H1 (cell line): ENCODE results near the gene CHCHD3. TPM values are rescaled to one million over a fixed set of nuclear protein-coding genes. Genes with fewer than 3 reads are reported as not detected.

Source experiments
- CTCF ChIA-PET: fragments of 300-600 bp; sonication (Branson Sonifier 250); formaldehyde crosslinking; loops from one replicate; lab custom pipeline; 2021; ENCODE audit not compliant: partially characterized antibody; lab: Charles Lee
- POLR2A ChIA-PET: fragments of 300-600 bp; sonication (Branson Sonifier 250); formaldehyde crosslinking; loops from one replicate; lab custom pipeline; 2021; ENCODE audit warnings: inconsistent platforms; ENCODE audit not compliant: partially characterized antibody; lab: Charles Lee
- DNase-seq, 2 experiments: peaks; one replicate each; pipeline versions ENCODE4 v3.0.0 to v3.0.0-alpha.2; 2010 to 2022; ENCODE audit warnings: low spot score in 2 of 2, low read depth in 1 of 2, mixed read lengths in 1 of 2
- FAIRE-seq: peaks from 2 replicates; lab custom pipeline; 2011; peaks lifted over from hg19 to GRCh38; lab: Jason Lieb, UNC
- H2AFZ ChIP-seq: 2 replicates; pipeline ENCODE4 v1.8.1; 2012; ENCODE audit warnings: low read length, inconsistent platforms
- H2AK5ac ChIP-seq: 2 replicates; pipeline ENCODE4 v1.6.1; 2013; ENCODE audit warnings: low read depth, low read length
- H2BK120ac ChIP-seq: replicated peaks from 2 replicates; pipeline ENCODE3; 2013; ENCODE audit warnings: low read depth, low read length, inconsistent platforms
- H2BK12ac ChIP-seq: 2 replicates; pipeline ENCODE4 v1.6.1; 2013; ENCODE audit warnings: low read depth, low read length
- H2BK15ac ChIP-seq: 2 replicates; pipeline ENCODE4 v1.6.1; 2013; ENCODE audit warnings: low read length
- H2BK20ac ChIP-seq: 2 replicates; pipeline ENCODE4 v1.6.1; 2013; ENCODE audit warnings: low read length
- H2BK5ac ChIP-seq: 2 replicates; pipeline ENCODE4 v1.6.1; 2013; ENCODE audit warnings: low read depth, low read length
- H3K14ac ChIP-seq: 2 replicates; pipeline ENCODE4 v1.6.1; 2013; ENCODE audit warnings: inconsistent platforms; ENCODE audit not compliant: insufficient read length
- H3K18ac ChIP-seq: 2 replicates; pipeline ENCODE4 v1.6.1; 2013; ENCODE audit warnings: low read length; ENCODE audit errors: extremely low read depth
- H3K23ac ChIP-seq: 2 replicates; pipeline ENCODE4 v1.6.1; 2013; ENCODE audit warnings: inconsistent platforms; ENCODE audit not compliant: insufficient read length
- H3K23me2 ChIP-seq: 2 replicates; pipeline ENCODE4 v1.6.1; 2013; ENCODE audit warnings: low read depth, low read length
- H3K27ac ChIP-seq: 2 replicates; pipeline ENCODE4 v1.6.1; 2011; ENCODE audit warnings: low read depth, low read length, inconsistent platforms
- H3K27me3 ChIP-seq, 4 experiments: replicated peaks in 1 of 4; 1 replicate in 1 of 4; 2 replicates in 3 of 4; pipeline versions ENCODE4 v1.6.1 to v1.8.1; 2011 to 2013; ENCODE audit warnings: low read length in 3 of 4, mild to moderate bottlenecking in 3 of 4, inconsistent platforms in 2 of 4, mixed read lengths in 2 of 4, moderate library complexity in 1 of 4; ENCODE audit not compliant: control insufficient read depth in 3 of 4, insufficient read depth in 3 of 4; ENCODE audit errors: extremely low read depth in 1 of 4
- H3K36me3 ChIP-seq, 4 experiments: 2 replicates each; pipeline versions ENCODE4 v1.6.1 to v1.8.1; 2011 to 2013; ENCODE audit warnings: mild to moderate bottlenecking in 4 of 4, low read length in 3 of 4, moderate library complexity in 2 of 4, control low read depth in 1 of 4, inconsistent platforms in 1 of 4; ENCODE audit not compliant: insufficient read depth in 4 of 4, control insufficient read depth in 2 of 4
- H3K4ac ChIP-seq: replicated peaks from 2 replicates; pipeline ENCODE3; 2013; ENCODE audit warnings: low read length, low read depth, mixed read lengths, inconsistent platforms; ENCODE audit not compliant: insufficient read length
- H3K4me1 ChIP-seq, 4 experiments: replicated peaks in 1 of 4; 1 replicate in 1 of 4; 2 replicates in 3 of 4; pipeline versions ENCODE4 v1.6.1 to v1.8.1; 2011 to 2013; ENCODE audit warnings: low read length in 3 of 4, inconsistent platforms in 2 of 4, mixed read lengths in 1 of 4; ENCODE audit not compliant: insufficient read depth in 4 of 4, control insufficient read depth in 3 of 4
- H3K4me2 ChIP-seq, 2 experiments: 2 replicates each; pipeline versions ENCODE4 v1.6.1 to v1.8.1; 2011 to 2013; ENCODE audit warnings: low read depth in 2 of 2, low read length in 2 of 2, control low read depth in 1 of 2, inconsistent platforms in 1 of 2, mild to moderate bottlenecking in 1 of 2; ENCODE audit not compliant: insufficient read depth in 1 of 2
- H3K4me3 ChIP-seq, 4 experiments: fragments of 200-600, 300-600 bp in 1 of 4; sonication (generic), shearing (Covaris generic), sonication (Bioruptor Twin) in 1 of 4; 2 replicates each; pipeline versions ENCODE4 v1.5.1 to v1.8.1; 2011 to 2016; ENCODE audit warnings: low read length in 4 of 4, low read depth in 3 of 4, control low read depth in 2 of 4, inconsistent platforms in 2 of 4, mild to moderate bottlenecking in 2 of 4, mixed read lengths in 1 of 4, moderate library complexity in 1 of 4; ENCODE audit not compliant: insufficient read depth in 2 of 4; ENCODE audit errors: extremely low read depth in 1 of 4
- H3K56ac ChIP-seq: replicated peaks from 2 replicates; pipeline ENCODE3; 2013; ENCODE audit warnings: low read depth, mild to moderate bottlenecking, mixed read lengths, low read length, inconsistent platforms; ENCODE audit not compliant: insufficient read length
- H3K79me1 ChIP-seq: 2 replicates; pipeline ENCODE4 v1.6.1; 2013; ENCODE audit warnings: low read depth, low read length, control low read depth
- H3K79me2 ChIP-seq, 2 experiments: 2 replicates each; pipeline versions ENCODE4 v1.6.1 to v1.8.1; 2012 to 2013; ENCODE audit warnings: low read length in 2 of 2, mild to moderate bottlenecking in 2 of 2, inconsistent platforms in 1 of 2; ENCODE audit not compliant: insufficient read depth in 2 of 2, control insufficient read depth in 1 of 2
- H3K9ac ChIP-seq, 4 experiments: replicated peaks in 1 of 4; 1 replicate in 1 of 4; 2 replicates in 3 of 4; pipeline versions ENCODE4 v1.6.1 to v1.8.1; 2011 to 2013; ENCODE audit warnings: low read depth in 3 of 4, low read length in 3 of 4, control low read depth in 2 of 4, mild to moderate bottlenecking in 2 of 4, moderate library complexity in 2 of 4, inconsistent platforms in 1 of 4; ENCODE audit errors: extremely low read depth in 1 of 4
- H3K9me3 ChIP-seq, 2 experiments: 2 replicates each; pipeline versions ENCODE4 v1.6.1 to v1.8.1; 2012 to 2013; ENCODE audit warnings: mild to moderate bottlenecking in 2 of 2, moderate library complexity in 2 of 2, control low read depth in 1 of 2, inconsistent platforms in 1 of 2, low read depth in 1 of 2, low read length in 1 of 2, mixed read lengths in 1 of 2; ENCODE audit not compliant: insufficient read depth in 2 of 2
- H4K20me1 ChIP-seq, 2 experiments: replicated peaks in 1 of 2; 2 replicates each; pipeline versions ENCODE3 to v1.8.1; 2011 to 2013; ENCODE audit warnings: inconsistent platforms in 2 of 2, low read length in 2 of 2, mild to moderate bottlenecking in 1 of 2; ENCODE audit not compliant: insufficient read depth in 2 of 2, control insufficient read depth in 1 of 2
- H4K5ac ChIP-seq: 2 replicates; pipeline ENCODE4 v1.6.1; 2013; ENCODE audit warnings: low read length, low read depth, mixed read lengths, inconsistent platforms; ENCODE audit not compliant: insufficient read length
- H4K8ac ChIP-seq: 2 replicates; pipeline ENCODE4 v1.8.0; 2013; ENCODE audit warnings: mild to moderate bottlenecking, moderate library complexity, low read length, inconsistent platforms; ENCODE audit not compliant: insufficient read depth; ENCODE audit errors: extremely low read depth
- H4K91ac ChIP-seq: replicated peaks from 2 replicates; pipeline ENCODE3; 2013; ENCODE audit warnings: low read length, mixed read lengths, inconsistent platforms; ENCODE audit not compliant: insufficient read length
- ASH2L ChIP-seq: fragments of 200-600, 300-600 bp; sonication (generic); IDR thresholded peaks from one replicate; pipeline ENCODE4 v1.7.1; 2017; ENCODE audit warnings: low read length
- BACH1 ChIP-seq: IDR thresholded peaks from 2 replicates; pipeline ENCODE4 v1.6.1; 2012; ENCODE audit warnings: low read length, improper control_type of control experiment
- CBX5 ChIP-seq: fragments of 300-800, 300-1000 bp; sonication (generic); IDR thresholded peaks from 2 replicates; pipeline ENCODE4 v1.7.1; 2016; ENCODE audit warnings: antibody characterized with exemption, low read length, low read depth
- CTCF ChIP-seq, 3 experiments: IDR thresholded peaks; 1 replicate in 2 of 3; 2 replicates in 1 of 3; pipeline versions ENCODE4 v1.5.1 to v1.6.1; 2011; ENCODE audit warnings: low read length in 3 of 3, mild to moderate bottlenecking in 3 of 3, inconsistent platforms in 2 of 3, low read depth in 1 of 3, moderate library complexity in 1 of 3; ENCODE audit not compliant: insufficient read depth in 1 of 3; ENCODE audit errors: control extremely low read depth in 1 of 3
- E2F6 ChIP-seq: IDR thresholded peaks from 2 replicates; pipeline ENCODE4 v1.6.1; 2012; ENCODE audit warnings: inconsistent platforms
- POU5F1 ChIP-seq: IDR thresholded peaks from 2 replicates; pipeline ENCODE4 v1.6.1; 2011; ENCODE audit warnings: low read depth, mild to moderate bottlenecking, low read length, moderate library complexity
- SIX5 ChIP-seq: IDR thresholded peaks from 2 replicates; pipeline ENCODE4 v1.6.1; 2011; ENCODE audit warnings: mild to moderate bottlenecking, low read depth, low read length
- YY1 ChIP-seq: IDR thresholded peaks from 2 replicates; pipeline ENCODE4 v1.6.1; 2011; ENCODE audit warnings: low read depth, mild to moderate bottlenecking, low read length
- WGBS, 2 experiments: shearing (Covaris generic) in 1 of 2; methylation state at CpG; one replicate each; pipeline versions ENCODE4 v1.1.6 to v1.1.7; 2013 to 2015; ENCODE audit warnings: low lambda C conversion rate in 2 of 2, mixed read lengths in 2 of 2, inconsistent platforms in 1 of 2, low coverage in 1 of 2, missing lambda C conversion rate in 1 of 2; ENCODE audit not compliant: insufficient replicate concordance in 2 of 2, insufficient coverage in 1 of 2, insufficient read length in 1 of 2; ENCODE audit errors: extremely low coverage in 1 of 2, missing lambda C conversion rate in 1 of 2; 5-methylcytosine and 5-hydroxymethylcytosine counted together
- polyA plus RNA-seq, 7 experiments: library from polyadenylated mRNA; depleted of rRNA in 3 of 7; stranded (reverse) in 5 of 7; unstranded in 2 of 7; fragments of >200 nt in 5 of 7; fragments of 200-250 nt in 2 of 7; gene quantifications; 1 replicate in 5 of 7; 2 replicates in 1 of 7; 4 replicates in 1 of 7; pipeline versions ENCODE4 v1.2.1 to v1.2.3, GENCODE V29; 2011 to 2013; ENCODE audit warnings: missing spikeins in 2 of 7, mixed read lengths in 2 of 7
- total RNA-seq: library from RNA; stranded (reverse); fragmentation: NEBNext Ultra II Directional; extraction: Animal tissue kit (Norgen Biotek cat#: 25700); gene quantifications from 2 replicates; pipeline ENCODE4 v1.2.1, GENCODE V29; 2021
- TF ChIP-seq, protein P1 (sequence below): IDR thresholded peaks from 2 replicates; pipeline ENCODE4 v1.6.1; 2012; ENCODE audit warnings: inconsistent platforms

CHCHD3 gene
- total and polyA plus RNA-seq, 2 of the 8 experiments (the other 6 are each of a cell fraction or from before 2014, with no cell fraction given): 42.9 to 137 TPM

DNA sequence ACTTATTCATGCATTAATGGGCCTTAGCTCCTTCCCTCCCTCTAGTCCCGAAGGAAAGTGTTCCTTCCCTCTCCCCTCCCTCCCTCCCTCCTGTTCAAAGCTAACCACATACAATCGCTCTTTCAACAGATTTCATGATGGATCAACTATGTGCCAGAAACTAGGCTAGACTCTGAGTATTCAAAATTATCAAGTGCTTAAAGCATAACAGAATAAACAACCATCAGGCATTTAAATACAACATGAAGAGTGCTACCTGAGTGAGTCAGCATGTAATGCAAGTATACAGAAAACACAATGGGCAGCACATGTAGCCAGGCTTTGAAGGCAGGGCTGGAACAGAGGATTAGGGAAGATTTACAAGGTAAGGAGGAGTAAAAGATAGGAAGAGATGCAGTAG, 11.3 kb downstream of the CHCHD3 start:
- FAIRE-seq (peak; percentile 50), DNase-seq (no peak)
- Histone ChIP-seq H3K4ac (no peak overlapping the region), H3K14ac (no peak overlapping the region), H4K8ac (no peak overlapping the region), H2BK20ac (no peak overlapping the region), H2BK15ac (no peak overlapping the region), H2AK5ac (peak overlapping the region; percentile 90; the same call in 1 of the 2 replicates), H3K56ac (no peak overlapping the region), H3K23me2 (no peaks in the 10 kb centered on the region), H2BK120ac (no peak overlapping the region), H3K79me1 (peaks cover 16% of the 10 kb centered on the region), H2BK12ac (0 out of 2 replicates have a peak overlapping the region, but pooled peaks have one; percentile 39), H4K20me1 (peaks cover 7 to 13% of the 10 kb centered on the region in 2 experiments), H3K27ac (no peak overlapping the region), H3K4me3 (no peak overlapping the region; a peak in 1 of 8 replicates), H3K79me2 (peaks cover 18 to 86% of the 10 kb centered on the region in 2 experiments), H3K9me3 (no peaks in the 10 kb centered on the region), H3K27me3 (no peaks in the 10 kb centered on the region), H3K18ac (0 out of 2 replicates have a peak overlapping the region, but pooled peaks have one; percentile 13), H3K23ac (no peak overlapping the region), H4K91ac (no peak overlapping the region), H2AFZ (no peak overlapping the region), H3K36me3 (peaks cover 5 to 31% (median 9%) of the 10 kb centered on the region in 4 experiments; a peak in 7 of 8 replicates), H4K5ac (no peak overlapping the region), H3K4me2 (peak overlapping the region; percentile 30 to 63), H2BK5ac (0 out of 2 replicates have a peak overlapping the region, but pooled peaks have one; percentile 75), H3K4me1 (peaks cover 0 to 3% (median 1%) of the 10 kb centered on the region in 4 experiments; a peak in 2 of 7 replicates), H3K9ac (no peak overlapping the region)
- ChIA-PET CTCF (interaction anchor here (1.5 kb wide), 1 partner anchor 69 kb away, joined by 4 read pairs; no protein-coding TSS in a partner anchor), POLR2A (interaction anchor here (1.7 kb wide), 1 partner anchor 12 kb away, joined by 6 read pairs; the partner anchor contains the start of gene CHCHD3)
- WGBS, 2 experiments: 60% methylated on average over 1 of the region's 2 CpGs; no CpG with 5 or more reads in 1 of the 2 experiments
- TF ChIP-seq POU5F1 (no peak), SIX5 (no peak), CTCF (IDR thresholded peaks at IDR 0.05; ENCODE audit: control extremely low read depth in 1 of 3, insufficient read depth in 1 of 3, low read depth in 1 of 3, low read length in 3 of 3) (no peak), CBX5 (no peak), E2F6 (peak; percentile 37), BACH1 (no peak), ASH2L (peak; percentile 51), YY1 (no peak)
- TF ChIP-seq, protein P1, sequence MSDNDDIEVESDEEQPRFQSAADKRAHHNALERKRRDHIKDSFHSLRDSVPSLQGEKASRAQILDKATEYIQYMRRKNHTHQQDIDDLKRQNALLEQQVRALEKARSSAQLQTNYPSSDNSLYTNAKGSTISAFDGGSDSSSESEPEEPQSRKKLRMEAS: peak; percentile 74; the same call in 1 of the 2 replicates
